HT-29 (cell line): ENCODE results near the gene MLLT6. TPM values are rescaled to one million over a fixed set of nuclear protein-coding genes. Genes with fewer than 3 reads are reported as not detected.

Experiments used
- DNase-seq: peaks from one replicate; pipeline ENCODE4 v3.0.0-alpha.2; 2015; ENCODE audit warnings: low spot score
- total RNA-seq: library from RNA; depleted of rRNA; stranded (reverse); fragments of >200 nt; shearing (Covaris generic); gene quantifications from 2 replicates; pipeline ENCODE4 v1.2.3, GENCODE V29; 2014

The MLLT6 gene
- total RNA-seq, 1 experiment from 2014 or later, result 252 TPM

GRCh38 chr17:38741921-38742410, 36.9 kb downstream of the MLLT6 start:
- DNase-seq, result peak; percentile 65

GRCh38 chr17:38742411-38743308, 37.6 kb downstream of the MLLT6 start:
- DNase-seq, result peak; percentile 98

DNA sequence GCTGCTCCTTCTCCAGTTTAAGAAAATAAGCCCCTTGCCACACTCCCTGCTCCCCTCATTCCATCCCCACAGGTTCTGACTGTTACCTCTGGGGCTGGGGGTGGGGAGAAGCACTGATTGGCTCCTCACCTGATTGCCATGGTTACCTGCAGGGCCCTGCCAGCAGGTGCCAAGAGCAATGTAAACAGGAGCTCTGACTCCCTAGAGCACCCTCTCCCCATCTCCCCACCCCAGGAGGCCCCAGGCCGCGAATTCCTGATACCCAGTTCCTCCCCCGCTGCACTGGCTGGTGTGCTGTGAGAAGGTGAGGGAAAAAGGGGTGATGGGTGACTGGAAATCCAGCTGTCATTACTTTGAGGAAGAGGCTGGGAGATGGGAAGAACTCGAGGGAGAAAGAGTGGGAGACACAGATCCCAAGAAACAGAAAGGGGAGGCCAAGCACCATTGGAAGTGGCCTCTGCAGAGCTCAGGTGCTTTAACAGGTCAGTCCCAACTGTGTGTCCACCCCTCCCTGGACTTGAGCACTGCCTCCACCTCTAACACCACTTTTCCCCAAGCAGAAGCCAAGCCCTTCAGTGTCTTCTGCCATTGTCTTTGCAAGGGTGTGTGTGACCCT, 38.6 kb downstream of the MLLT6 start:
- DNase-seq, result no peak

DNA sequence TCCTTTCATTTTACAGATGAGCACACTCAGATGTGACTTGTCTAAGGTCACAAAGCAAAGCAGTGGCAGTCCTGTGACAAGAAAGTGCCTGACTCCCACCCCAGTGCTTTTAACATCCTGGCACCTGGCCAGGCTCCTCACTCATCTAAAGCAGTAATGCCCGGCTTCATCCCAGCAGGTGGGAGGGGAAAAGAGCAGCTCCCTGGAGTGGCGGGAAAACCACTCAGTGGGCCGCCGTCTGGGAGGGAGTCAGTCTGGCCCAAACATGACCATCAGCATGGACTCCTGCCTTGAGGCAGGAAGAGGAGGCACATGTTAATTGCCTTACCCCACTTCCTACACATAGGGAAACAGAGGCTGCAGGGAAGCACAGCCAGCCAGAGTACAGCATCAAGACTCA, 40.5 kb downstream of the MLLT6 start:
- no peak for DNase-seq

DNA sequence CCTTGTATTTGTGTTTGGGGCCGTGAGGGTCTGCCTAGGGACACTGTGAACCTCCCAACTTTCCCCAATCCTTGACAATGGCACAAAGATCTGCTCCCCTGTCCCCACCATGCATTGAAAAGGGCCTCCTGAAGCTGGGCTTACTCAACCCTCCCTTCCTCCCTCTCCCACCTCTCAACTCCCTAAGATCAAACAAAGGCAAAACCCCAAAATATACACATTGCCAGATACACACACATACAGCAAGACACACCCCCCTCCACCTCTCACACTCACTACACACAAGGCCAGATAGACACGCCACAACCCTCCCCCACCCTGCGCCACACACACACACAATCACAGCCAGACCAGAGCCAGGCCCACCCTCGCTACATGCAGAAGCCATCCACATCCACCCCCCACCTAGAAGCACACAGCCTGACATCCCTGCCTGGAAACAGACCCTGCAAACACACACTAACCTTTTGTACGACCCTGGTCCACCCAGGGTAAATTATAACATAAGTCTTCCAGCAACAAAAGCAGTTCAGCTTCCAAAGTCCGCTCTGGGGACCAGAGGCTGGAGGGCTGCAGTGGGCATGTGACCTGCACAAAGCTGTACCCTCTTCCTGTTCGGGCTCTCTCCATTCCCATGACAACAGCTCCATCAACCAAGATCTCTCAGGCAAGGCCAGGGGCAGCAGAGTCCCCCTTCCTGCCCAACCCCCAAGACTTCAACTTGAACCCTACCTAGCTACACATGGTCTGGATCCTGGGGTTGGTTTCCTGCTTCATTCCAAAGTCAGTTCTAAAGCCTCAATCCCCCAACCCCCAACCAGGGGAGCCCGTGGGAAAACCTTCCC, 41.2 kb downstream of the MLLT6 start:
- no peak for DNase-seq

- DNase-seq, result no peak
Measured at GRCh38 chr17:38746849-38747462, 41.9 kb downstream of the MLLT6 start.

DNA sequence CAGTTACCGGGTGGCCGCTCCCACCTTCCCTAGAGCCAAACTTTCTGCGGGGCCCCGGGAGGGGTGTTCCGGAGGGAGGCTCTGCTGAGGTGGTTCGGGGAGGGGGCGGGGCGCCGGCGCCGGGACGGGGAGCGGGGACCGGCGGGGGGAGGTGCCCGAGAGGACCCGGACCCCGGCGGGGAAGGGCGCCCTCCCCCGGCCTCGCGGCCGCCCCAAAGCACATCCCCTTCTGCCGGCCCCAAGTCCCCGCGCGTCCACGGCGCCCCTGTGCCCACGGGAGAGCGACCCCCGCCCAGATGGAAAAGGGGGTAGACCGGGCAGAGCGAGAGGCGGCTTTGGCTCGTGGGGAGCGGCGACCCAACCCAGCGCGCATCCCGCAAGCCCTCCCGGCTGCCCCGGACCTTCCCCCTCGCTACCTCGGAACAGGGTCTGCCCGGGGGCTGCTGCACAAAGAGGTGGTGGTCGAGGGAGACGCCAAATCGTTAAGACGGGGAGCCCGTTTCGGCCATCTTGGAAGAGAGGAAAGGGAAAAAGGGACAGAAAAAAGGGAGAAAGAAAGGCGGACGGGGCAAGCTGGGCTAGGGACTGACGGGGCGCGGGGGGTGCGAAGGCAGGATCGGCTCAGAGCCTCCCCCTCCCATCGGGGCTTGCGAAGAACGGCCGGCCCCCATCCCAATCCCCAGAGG, 42.5 kb downstream of the MLLT6 start:
- no peak for DNase-seq

- peak; percentile 92 for DNase-seq
Measured at GRCh38 chr17:38748149-38748891, 43.2 kb downstream of the MLLT6 start, which contains the start of gene PCGF2. Gene PCGF2, minus strand, starts transcription at chr17:38748336. Its CDS starts 7,934 bp downstream, at chr17:38740402.

GRCh38 chr17:38748892-38749222, 43.8 kb downstream of the MLLT6 start:
- no peak for DNase-seq

DNA sequence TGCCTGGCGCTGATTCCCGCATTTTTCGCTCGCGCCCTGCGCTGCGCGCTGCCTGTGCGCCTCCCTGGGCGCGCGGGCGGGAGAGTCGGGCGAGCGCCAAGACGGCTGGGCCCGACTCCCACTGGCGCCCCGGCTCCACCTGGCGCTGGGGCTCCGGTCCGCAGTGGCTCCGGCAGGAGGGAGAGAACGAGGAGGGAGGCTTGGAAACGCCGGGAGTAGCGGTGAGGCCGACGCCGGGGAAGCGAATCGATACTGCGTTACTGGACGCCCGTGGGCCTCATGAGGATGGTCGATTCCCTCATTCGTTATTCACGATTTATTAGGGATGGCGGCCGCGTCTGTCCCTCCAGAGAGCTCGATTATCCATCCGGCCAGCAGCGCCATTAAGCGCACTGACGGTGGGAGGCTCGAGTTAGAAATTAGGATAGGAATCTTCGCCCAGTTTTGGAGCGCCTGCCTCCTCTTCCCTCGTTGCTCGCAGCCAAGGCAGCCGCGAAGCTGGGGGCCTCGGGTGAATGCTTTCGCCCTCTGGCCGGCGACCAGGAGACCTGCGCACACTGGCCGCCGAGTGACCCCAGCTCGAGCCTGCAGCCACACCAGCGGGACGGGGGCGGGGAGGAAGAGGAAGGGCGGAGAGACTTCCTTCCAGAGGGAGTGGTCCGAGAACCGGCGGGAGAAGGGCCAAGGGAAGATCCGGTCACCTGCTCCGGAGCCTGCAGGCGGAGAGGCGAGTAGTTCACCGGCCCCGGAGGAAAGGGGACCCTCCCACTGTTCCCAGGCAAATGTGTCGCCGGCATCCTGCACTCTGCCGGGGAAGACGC, 44.4 kb downstream of the MLLT6 start:
- DNase-seq, result peak; percentile 93

DNA sequence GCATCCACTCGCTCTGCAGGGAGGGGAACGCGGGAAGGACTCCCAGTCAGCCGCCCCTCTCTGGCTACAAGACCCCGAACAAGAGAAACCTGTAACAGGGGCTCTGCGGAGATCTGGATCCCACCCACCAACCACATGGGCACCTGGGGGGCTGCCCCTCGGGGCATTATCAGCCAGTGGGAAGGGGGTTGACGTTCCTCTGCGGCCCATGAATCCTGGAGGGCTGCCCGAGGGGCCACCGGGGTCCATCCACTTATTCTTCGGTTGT, 44.9 kb downstream of the MLLT6 start:
- DNase-seq, result no peak

DNA sequence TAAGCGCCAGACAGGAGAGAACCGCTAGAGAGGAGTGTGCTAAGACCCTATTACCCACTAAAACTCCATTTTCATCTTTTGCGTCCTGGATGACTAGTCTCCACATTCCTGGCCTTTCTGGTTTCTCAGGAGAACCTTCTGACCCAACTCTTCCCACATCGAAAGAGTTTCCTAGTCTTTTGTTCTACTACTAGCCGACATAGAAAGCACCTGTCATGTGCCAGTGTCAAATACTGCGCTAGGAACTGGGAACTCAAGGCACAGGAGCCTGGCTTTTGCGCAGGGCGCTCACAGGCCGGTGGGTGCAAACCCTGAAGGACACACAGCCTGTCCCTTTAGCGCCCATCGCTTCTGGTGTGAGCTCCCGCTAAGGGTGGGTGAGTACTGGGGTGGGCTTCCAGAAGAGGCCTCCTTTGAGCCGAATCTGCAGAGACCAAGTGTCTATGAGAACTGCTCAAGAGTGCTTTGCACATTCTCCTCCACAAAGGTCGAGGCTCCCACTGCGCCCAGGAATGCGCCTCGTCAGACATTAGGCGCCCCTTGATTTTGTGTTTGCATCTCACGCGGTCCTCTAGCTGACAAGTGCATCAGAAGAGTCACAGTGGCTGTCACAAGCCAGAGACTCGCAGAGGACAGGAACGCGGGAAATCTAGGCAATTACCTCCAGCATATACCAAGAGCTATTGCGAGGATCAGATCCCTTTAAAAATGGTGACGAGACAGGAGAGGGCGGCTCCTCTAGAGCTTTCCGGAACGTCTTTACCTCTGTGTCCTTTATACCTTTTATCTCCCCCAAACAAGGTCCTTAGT, 45.4 kb downstream of the MLLT6 start:
- peak; percentile 79 for DNase-seq

DNA sequence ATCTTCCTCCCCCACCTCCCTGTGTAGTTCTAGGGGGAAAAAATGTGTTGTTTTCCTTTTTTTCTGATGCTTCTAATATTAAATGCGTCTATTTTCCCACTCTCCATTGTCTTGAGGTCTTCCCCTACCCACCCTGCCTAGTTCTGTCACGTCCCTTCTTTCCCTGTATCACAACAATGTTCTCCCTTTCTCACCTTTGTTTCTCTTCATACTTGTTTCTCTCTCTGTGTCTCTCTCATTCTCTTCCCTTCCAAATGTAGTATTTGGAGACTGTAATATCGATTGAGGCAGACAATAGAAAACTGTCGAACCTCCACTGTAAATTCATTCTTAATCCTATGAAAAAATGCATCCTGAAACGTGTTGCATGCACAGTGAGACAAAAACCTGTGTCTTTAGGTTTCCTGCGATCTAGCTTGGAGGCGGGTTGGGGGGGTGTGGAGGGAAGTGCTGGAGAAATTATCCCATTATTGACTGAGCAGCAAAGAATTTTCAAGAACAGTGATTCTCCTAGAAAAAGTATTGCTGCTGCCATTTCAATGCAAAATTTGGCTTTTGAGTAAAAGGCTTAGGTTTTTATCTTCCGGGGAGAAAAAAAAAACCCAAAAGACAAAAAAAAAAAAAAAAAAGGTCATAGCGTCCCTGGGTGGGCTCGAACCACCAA, 46.2 kb downstream of the MLLT6 start:
- DNase-seq, result peak; percentile 74

GRCh38 chr17:38751808-38752307, 46.8 kb downstream of the MLLT6 start:
- DNase-seq, result peak; percentile 96

DNA sequence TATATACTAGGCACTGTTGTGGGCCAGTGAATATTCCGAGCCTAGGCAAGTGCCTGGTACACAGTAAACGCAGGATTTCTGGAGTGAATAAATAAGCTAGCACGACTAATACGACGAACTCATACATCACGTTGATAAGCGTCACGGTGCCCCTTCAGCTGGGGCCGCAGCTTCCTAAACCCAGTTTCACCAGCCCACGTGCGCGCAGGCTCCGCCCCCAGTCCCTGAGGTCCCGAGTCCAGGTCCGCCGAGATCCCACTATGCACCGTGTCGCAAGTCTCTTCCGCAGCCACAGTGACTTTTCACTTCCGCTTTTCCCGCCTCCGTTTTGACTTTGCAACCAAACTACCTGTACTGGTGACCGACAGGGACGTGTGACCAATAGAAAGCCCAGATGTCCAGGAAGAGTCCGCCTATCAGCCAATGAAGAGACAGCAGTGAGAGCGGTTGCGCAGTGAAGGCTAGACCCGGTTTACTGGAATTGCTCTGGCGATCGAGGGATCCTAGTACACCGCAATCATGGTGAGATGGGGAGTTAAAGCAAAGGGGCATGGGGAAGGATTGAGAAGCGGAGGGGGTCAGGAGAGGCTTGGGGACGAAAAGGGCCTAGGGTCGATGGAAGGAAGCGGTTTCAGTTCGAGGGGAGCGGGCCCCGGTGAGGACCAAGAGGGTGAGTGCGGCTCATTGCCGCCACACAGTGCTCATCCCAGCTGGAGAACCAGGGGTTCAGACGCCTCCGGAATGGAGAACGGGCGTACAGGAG, 47.4 kb downstream of the MLLT6 start, which contains the start of gene PSMB3:
Gene PSMB3, plus strand, starts transcription at position 434 of the 763 bp plus-strand sequence. Its CDS starts 86 bp downstream, at position 520.
- peak; percentile 100 for DNase-seq

GRCh38 chr17:38753071-38753506, 48.0 kb downstream of the MLLT6 start:
- DNase-seq, result no peak

DNA sequence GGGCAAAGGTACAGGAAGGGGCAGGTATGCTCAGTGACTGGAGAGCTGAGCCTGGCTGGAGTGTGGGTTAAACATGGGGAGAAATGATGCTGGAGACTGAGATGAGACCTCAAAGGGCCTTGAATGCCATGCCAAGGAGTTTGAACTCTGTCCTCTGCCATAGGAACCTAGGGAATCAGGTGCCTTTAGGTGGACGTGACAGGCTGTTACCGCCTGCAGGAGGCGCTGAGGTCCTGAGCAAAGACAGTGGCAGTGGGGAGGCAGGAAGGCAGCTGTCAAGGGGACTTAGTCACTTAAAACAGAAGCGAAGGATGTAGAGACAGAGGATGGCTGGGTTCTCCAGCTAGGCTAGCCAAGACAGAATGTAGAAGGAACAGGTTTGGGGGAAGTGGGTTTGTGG, 56.5 kb downstream of the MLLT6 start:
- DNase-seq, result peak; percentile 69
